ENCODE data around the gene SMC3. TPM values are rescaled to one million over a fixed set of nuclear protein-coding genes. Genes with fewer than 3 reads are reported as not detected.

SMC3 gene
- total RNA-seq, 1 experiment from 2014 or later, result 31.3 TPM

DNA sequence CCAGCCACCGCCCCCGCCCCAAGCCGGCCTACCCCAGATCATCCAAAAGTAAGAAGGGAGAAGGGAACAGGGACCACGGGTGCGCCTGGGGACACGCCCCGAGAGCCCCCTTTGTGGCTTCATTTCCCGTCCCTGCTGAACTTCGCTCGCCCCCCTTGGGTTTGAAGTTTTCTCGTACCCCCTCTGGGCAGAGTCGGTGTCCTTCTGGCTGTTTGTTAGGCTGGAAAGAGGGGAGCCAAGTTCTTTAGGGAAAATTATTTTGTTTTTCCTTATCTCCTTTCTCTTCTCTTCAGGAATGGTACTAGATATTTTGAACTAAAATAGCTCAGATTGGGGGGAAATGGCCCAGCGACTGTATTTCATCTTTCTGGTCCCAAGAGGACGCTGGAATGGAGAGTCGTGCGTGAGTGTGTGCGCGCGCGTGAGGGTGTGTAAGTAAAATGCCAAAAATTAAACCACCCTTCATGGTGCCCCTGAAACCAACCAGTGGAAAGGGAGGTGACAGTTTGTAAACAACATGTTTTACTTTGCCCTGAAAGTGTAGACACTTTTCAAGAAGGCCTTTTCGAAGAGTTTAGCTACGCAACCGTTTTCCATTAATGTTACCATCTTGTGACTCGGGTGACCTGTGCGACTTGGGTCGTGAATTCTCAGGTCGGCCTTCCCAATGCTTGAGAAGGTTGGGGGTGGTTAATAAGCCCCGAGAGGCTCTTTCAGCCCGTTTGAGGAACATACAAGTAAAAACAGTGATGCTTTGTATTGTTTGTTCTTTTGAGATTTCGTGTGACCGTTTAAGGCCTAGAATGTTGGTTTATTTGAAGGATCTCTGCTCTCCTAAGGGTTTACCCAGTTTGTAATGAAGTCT, 77.3 kb downstream of the SMC3 start:
- no peak for TF ChIP-seq CTCF (IDR thresholded peaks at IDR 0.05; ENCODE audit: unreplicated experiment)
- BruUV-seq (replicated peaks), result no TSS peak
- Mint-ChIP-seq H3K9me3 (ENCODE audit: low read depth, unreplicated experiment) (no peaks in the 10 kb centered on the region), H3K27ac (ENCODE audit: unreplicated experiment) (no peak overlapping the region), H3K27me3 (ENCODE audit: unreplicated experiment) (peaks cover 22% of the 10 kb centered on the region), H3K36me3 (ENCODE audit: insufficient read depth, unreplicated experiment) (no peaks in the 10 kb centered on the region), H3K4me1 (ENCODE audit: low read depth, unreplicated experiment) (no peaks in the 10 kb centered on the region), H3K4me3 (ENCODE audit: low read depth, unreplicated experiment) (peak overlapping the region; percentile 63)
- intact Hi-C loops (cut with micrococcal nuclease; ENCODE audit: unreplicated experiment), result no loop called here
- CTCF ChIA-PET, result no interaction called here
- no peak for DNase-seq

GRCh38 chr10:110646417-110647135, 79.1 kb downstream of the SMC3 start:
- no peaks in the 10 kb centered on the region for H3K9me3 Mint-ChIP-seq (ENCODE audit: low read depth, unreplicated experiment)
- TF ChIP-seq CTCF (IDR thresholded peaks at IDR 0.05; ENCODE audit: unreplicated experiment), result no peak
- no peaks in the 10 kb centered on the region for H3K36me3 Mint-ChIP-seq (ENCODE audit: insufficient read depth, unreplicated experiment)
- intact Hi-C loops (cut with micrococcal nuclease; ENCODE audit: unreplicated experiment), result no loop called here
- CTCF ChIA-PET, result no interaction called here
- peaks cover 22% of the 10 kb centered on the region for H3K27me3 Mint-ChIP-seq (ENCODE audit: unreplicated experiment)
- no TSS peak for BruUV-seq (replicated peaks)
- DNase-seq, result no peak
- H3K4me1 Mint-ChIP-seq (ENCODE audit: low read depth, unreplicated experiment), result no peaks in the 10 kb centered on the region
- H3K27ac Mint-ChIP-seq (ENCODE audit: unreplicated experiment), result no peak overlapping the region
- no peak overlapping the region for H3K4me3 Mint-ChIP-seq (ENCODE audit: low read depth, unreplicated experiment)

- Mint-ChIP-seq H3K27me3 (ENCODE audit: unreplicated experiment) (peaks cover 17% of the 10 kb centered on the region), H3K36me3 (ENCODE audit: insufficient read depth, unreplicated experiment) (no peaks in the 10 kb centered on the region), H3K9me3 (ENCODE audit: low read depth, unreplicated experiment) (no peaks in the 10 kb centered on the region), H3K27ac (ENCODE audit: unreplicated experiment) (no peak overlapping the region), H3K4me1 (ENCODE audit: low read depth, unreplicated experiment) (no peaks in the 10 kb centered on the region), H3K4me3 (ENCODE audit: low read depth, unreplicated experiment) (no peak overlapping the region)
- intact Hi-C loops (cut with micrococcal nuclease; ENCODE audit: unreplicated experiment), result no loop called here
- no TSS peak for BruUV-seq (replicated peaks)
- CTCF ChIA-PET, result no interaction called here
- DNase-seq, result no peak
- no peak for TF ChIP-seq CTCF (IDR thresholded peaks at IDR 0.05; ENCODE audit: unreplicated experiment)
Measured at GRCh38 chr10:110647136-110647430, 79.6 kb downstream of the SMC3 start.

DNA sequence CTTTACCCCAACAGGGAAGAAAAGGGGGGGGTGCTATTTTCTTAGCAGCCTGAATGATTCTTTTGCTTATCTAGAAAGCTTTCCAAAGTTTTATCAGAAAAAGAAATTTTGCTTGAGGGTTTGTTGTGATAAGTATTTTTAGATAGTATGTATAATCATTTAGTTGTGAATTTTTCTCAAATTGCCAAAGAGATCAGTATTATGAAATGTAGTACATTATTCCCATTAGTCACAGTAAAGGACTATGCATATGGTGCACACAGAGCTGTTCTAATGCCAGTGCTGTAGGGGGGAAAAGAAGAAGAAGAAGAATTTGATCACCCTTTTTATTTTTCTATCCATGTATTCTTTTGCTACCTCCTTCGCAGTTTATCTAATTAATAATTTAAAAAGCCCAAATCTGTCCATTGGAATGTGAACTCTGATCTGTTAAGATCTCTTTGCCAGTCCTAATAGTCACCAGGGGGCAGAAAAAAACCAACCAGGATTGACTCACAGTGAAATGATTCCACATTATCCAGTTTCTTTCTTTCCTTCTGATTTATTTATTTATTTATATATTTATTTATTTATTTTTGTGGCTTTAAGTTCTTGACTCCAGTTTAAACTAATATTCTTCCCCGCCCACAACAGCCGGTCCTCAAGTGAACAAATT, 81.3 kb downstream of the SMC3 start:
- Mint-ChIP-seq H3K9me3 (ENCODE audit: low read depth, unreplicated experiment) (no peaks in the 10 kb centered on the region), H3K27ac (ENCODE audit: unreplicated experiment) (no peak overlapping the region), H3K4me1 (ENCODE audit: low read depth, unreplicated experiment) (no peaks in the 10 kb centered on the region), H3K27me3 (ENCODE audit: unreplicated experiment) (peaks cover 9% of the 10 kb centered on the region), H3K4me3 (ENCODE audit: low read depth, unreplicated experiment) (no peak overlapping the region), H3K36me3 (ENCODE audit: insufficient read depth, unreplicated experiment) (no peaks in the 10 kb centered on the region)
- intact Hi-C loops (cut with micrococcal nuclease; ENCODE audit: unreplicated experiment), result no loop called here
- CTCF ChIA-PET, result interaction anchor here (0.7 kb wide), 1 partner anchor 999 kb away, joined by 3 read pairs; no protein-coding TSS in a partner anchor
- TF ChIP-seq CTCF (IDR thresholded peaks at IDR 0.05; ENCODE audit: unreplicated experiment), result no peak
- no peak for DNase-seq
- no TSS peak for BruUV-seq (replicated peaks)
